ENCODE measurements around the gene HEBP1.

HEBP1 gene

GRCh38 chr12:13000616-13000924, 505 bp upstream of the HEBP1 start:
- DNase-seq (ENCODE audit: low read depth in 2 of 2): no peak

GRCh38 chr12:12999271-12999958, 650 bp downstream of the HEBP1 start:
- DNase-seq (ENCODE audit: low read depth in 2 of 2): peak; percentile 27
- no peak for TF ChIP-seq CTCF (IDR thresholded peaks at IDR 0.05; ENCODE audit: low read depth, low read length)
- H3K4me3 ChIP-seq (replicated peaks in 1 of 2; ENCODE audit: low read depth in 2 of 2, low read length in 2 of 2): peak overlapping the region; percentile 94 to 95

More at GRCh38 chr12:13000616-13000924, 505 bp upstream of the HEBP1 start:
- TF ChIP-seq CTCF (IDR thresholded peaks at IDR 0.05; ENCODE audit: low read depth, low read length): no peak
- H3K4me3 ChIP-seq (replicated peaks in 1 of 2; ENCODE audit: low read depth in 2 of 2, low read length in 2 of 2): peak overlapping the region; percentile 57 to 94

- H3K4me3 ChIP-seq (replicated peaks in 1 of 2; ENCODE audit: low read depth in 2 of 2, low read length in 2 of 2): peak overlapping the region in 1 of 2 donors; percentile 95
- no peak for TF ChIP-seq CTCF (IDR thresholded peaks at IDR 0.05; ENCODE audit: low read depth, low read length)
- DNase-seq (ENCODE audit: low read depth in 2 of 2): no peak
Measured at GRCh38 chr12:12998248-12998647, 1.8 kb downstream of the HEBP1 start.

GRCh38 chr12:12997734-12998133, 2.3 kb downstream of the HEBP1 start:
- no peak for DNase-seq (ENCODE audit: low read depth in 2 of 2)
- no peak for TF ChIP-seq CTCF (IDR thresholded peaks at IDR 0.05; ENCODE audit: low read depth, low read length)
- H3K4me3 ChIP-seq (replicated peaks in 1 of 2; ENCODE audit: low read depth in 2 of 2, low read length in 2 of 2): no peak overlapping the region

DNA sequence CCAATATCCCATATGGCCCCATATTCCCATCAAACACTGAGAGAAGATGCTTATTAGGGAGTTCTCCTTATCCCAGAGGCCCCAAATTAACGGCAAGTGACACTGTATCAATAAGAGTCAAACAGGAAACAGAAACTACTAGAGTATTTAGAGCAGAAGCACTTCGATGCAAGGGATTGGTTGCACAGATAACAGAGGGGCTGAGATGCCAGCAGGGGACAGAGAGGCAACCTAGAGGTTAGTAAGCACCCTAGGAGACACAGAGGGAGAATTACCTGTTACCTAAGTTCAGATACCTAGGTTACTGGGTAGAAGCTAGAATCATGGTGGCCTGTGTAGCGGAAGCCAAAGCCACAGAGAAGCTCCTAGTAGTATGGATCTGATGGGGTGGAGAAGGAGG, 2.9 kb downstream of the HEBP1 start:
- no peak for DNase-seq (ENCODE audit: low read depth in 2 of 2)
- no peak overlapping the region for H3K4me3 ChIP-seq (replicated peaks in 1 of 2; ENCODE audit: low read depth in 2 of 2, low read length in 2 of 2)
- no peak for TF ChIP-seq CTCF (IDR thresholded peaks at IDR 0.05; ENCODE audit: low read depth, low read length)

DNA sequence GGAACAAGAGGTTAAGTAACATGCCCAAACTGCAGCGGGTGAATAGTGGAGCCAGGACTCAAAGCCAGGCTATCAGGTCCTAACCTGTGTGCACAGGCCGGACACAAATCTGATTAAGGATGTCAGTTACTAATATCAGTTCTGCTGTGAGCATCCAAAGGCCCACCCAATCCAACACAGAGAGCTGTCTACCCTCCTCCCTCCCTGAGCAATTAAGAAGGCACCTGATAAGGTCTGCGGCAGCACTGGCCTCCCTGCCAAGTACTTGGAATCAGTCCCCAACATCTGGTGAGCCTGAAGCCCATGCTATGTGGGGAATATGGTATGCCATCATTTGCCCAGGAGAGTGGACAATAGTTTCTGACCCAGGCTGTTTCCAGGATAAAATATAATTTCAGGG, 3.9 kb downstream of the HEBP1 start:
- TF ChIP-seq CTCF (IDR thresholded peaks at IDR 0.05; ENCODE audit: low read depth, low read length): no peak
- H3K4me3 ChIP-seq (replicated peaks in 1 of 2; ENCODE audit: low read depth in 2 of 2, low read length in 2 of 2): no peak overlapping the region
- no peak for DNase-seq (ENCODE audit: low read depth in 2 of 2)

GRCh38 chr12:12995088-12995487, 5.0 kb downstream of the HEBP1 start:
- no peak for DNase-seq (ENCODE audit: low read depth in 2 of 2)
- H3K4me3 ChIP-seq (replicated peaks in 1 of 2; ENCODE audit: low read depth in 2 of 2, low read length in 2 of 2): no peak overlapping the region
- no peak for TF ChIP-seq CTCF (IDR thresholded peaks at IDR 0.05; ENCODE audit: low read depth, low read length)

Measured in cardiac fibroblast (primary cell).